ENCODE measurements around the gene PLA2G4E.

The PLA2G4E gene

GRCh38 chr15:41951571-41951970, 69.3 kb downstream of the PLA2G4E start:
- DNase-seq, result no peak

GRCh38 chr15:41950489-41950888, 70.4 kb downstream of the PLA2G4E start:
- DNase-seq, result no peak

DNA sequence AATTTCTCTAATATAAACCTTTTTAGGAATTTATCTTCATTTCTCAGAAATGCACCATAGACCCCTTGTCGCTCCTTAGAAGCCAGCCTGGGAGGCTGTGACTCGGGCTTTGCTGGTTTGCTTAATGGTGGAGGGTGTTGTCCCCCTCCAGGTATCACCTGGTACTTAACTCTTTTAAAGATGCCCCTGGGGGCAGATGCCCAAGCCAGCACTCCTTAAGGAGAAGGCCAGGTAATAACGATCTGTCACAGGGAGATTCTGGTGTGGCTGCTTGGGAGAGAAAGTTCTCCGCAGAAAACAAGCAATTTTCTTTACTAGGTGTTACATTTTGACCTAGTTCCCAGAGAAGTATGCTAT, 70.7 kb downstream of the PLA2G4E start:
- no peak for DNase-seq

DNA sequence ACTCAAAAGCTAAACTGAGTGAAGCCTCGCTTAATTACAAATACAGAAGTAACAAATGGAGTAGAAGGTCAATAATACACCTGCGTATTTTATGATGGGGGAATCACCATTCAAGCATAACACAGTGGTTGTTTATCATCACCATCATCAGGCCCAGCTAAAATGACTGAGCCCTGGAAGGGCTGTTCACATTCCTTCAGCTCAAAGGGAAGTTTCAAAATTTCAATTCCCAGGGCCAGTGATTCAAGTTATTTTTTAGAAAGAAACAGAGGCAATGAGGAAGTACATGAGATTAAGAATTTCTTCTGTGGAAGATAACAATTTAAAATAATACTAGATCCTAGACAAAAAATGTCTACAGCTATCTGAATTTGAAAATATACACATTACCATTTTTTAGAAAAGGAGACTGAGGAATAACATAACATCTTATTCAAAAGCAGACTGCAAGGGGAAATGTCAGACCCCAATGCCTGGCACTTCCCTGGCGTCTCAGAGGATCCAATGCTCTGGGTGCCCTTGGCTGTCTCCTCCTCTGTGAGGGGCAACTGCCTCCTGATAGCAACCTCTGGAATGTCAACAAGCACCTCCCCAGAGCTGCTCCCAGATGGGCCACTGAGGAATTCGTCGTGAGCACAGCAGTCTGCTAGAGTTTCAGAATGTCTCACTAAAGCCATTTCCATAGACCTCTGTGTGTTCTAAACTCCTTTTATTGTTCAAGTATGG, 71.3 kb downstream of the PLA2G4E start:
- DNase-seq, result no peak

DNA sequence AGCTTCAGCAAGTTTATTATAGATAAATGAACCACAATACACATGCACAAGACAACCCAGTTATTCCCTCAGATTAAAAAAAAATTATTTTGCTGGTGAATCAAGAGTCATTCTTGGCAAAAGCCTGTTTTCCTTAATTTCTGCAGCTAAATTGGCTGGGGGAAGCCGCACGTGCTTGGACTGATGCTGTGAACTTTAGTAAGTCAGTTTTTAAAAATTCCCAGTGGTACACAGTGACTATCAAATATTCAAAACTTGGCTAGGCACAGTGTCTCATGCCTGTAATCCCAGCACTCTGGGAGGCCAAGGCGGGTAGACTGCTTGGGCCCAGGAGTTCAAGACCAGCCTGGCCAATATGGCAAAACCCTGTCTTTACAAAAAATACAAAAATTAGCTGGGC, 72.4 kb downstream of the PLA2G4E start:
- DNase-seq, result no peak

- DNase-seq, result no peak
Measured at GRCh38 chr15:41946970-41947369, 73.9 kb downstream of the PLA2G4E start.

DNA sequence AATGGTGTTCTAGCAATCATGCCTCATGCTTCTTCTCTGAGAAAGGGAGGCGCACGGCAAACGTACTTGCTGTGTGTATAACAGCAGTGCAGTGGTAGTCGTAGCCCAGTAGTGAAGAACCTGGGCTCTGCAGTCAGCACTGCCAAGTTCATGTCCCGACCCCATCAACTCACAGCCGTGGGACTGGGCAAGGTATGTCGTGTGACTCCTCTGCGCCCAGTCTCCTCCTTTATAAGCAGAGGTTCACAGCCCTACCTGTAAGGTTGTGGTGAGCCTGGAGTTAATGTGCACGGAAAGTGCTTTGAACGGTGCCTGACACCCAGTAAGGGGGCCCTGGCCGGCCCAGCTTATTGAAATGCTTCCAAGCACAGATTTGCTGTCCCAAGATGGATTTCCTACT, 75.1 kb downstream of the PLA2G4E start:
- DNase-seq, result no peak

- DNase-seq, result no peak
Measured at GRCh38 chr15:41945221-41945620, 75.6 kb downstream of the PLA2G4E start.

- no peak for DNase-seq
Measured at GRCh38 chr15:41944313-41944940, 76.4 kb downstream of the PLA2G4E start.

GRCh38 chr15:41943543-41944312, 77.1 kb downstream of the PLA2G4E start:
- DNase-seq, result no peak

- DNase-seq, result no peak
Measured at GRCh38 chr15:41942886-41943285, 78.0 kb downstream of the PLA2G4E start.

DNA sequence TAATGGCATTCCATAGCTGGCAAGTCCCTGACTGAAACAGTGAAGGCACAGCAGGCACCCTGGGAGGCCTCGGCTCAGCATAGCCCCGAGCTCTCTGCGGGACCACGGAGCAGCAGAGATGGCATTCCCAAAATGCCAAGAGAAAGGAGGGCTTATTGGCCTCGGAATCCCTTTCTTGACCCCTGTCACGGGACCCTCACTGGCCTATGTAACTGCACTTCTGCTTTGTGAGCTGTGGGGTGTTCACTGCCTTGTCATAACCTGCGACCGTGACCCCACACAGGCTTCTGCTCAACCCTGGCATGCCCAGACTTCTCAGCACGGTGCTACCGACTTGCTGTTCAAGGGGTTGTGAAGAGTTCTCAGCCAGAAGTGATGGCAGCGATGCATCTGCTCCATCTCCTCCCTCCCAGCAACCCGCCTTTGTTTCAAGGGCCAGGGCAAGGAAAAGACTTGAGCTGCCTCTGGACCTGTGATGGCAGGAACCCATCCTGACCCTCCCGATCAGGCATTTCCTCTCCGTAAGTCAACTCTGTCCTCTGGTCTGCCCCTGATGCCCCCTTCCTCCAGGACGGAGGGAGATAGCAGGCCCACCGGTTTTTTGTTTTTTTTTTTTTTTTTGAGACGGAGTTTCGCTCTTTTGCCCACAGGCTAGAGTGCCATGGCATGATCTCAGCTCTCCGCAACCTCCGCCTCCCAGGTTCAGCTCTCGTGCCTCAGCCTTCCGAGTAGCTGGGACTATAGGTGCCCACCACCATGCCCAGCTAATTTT, 79.0 kb downstream of the PLA2G4E start:
- no peak for DNase-seq

DNA sequence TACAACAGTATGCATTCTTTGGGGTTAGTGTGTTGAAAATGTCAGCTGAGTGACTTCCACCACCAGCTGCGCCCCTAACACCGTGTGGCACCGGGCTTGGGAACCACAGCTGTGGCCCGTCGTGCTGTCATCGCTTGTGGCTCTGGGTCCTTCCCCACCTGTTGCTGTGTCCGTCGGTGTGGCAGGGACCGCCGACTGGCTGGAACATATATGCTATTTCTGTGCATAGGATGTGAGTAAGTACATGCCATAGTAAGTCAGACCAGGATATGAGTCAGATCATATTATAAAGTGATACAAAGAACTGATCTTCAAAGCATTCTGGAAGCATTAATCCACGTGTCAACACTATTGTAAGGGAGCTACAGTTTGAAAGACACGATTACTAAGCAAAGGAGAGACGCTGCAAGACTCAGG, 80.4 kb downstream of the PLA2G4E start:
- DNase-seq, result peak; percentile 60

DNA sequence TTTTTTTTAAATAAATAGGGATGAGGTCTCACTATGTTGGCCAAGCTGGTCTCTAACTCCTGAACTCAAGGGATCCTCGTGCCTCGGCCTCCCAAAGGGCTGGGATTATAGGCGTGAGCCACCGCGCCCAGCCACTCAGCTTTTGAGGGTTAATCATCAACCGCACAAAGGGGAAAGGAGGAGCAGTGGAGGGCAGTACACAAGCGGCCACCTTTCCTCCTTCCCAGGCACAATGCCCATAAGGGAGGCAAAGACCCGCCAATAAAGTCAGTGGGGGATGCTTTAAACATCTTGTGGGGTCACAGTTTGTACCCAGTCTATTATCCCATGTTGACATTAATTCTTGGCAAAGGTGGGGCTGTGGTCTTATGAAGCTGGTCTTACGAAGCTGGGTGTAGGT, 80.9 kb downstream of the PLA2G4E start:
- no peak for DNase-seq

DNA sequence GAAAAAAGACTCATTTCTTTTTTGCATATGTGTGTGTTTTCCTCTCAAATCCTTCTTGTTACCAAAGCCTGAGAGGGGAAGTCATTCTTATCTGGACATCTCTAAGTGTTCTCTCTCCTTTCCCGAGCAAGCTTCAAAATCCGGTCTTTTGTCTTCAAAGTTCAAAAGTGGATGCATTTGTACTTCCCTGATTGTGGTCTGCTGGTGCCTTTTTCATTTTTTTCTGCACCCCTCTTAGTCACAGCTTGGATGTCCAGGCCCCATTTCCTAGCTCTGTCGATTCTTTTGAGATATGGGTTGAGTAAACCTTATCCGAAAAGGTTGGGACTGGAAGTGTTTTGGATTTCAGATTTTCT, 83.3 kb downstream of the PLA2G4E start:
- DNase-seq, result no peak

- peak; percentile 85 for DNase-seq
Measured at GRCh38 chr15:41936649-41937567, 83.9 kb downstream of the PLA2G4E start.

GRCh38 chr15:41936155-41936554, 84.7 kb downstream of the PLA2G4E start:
- DNase-seq, result no peak

DNA sequence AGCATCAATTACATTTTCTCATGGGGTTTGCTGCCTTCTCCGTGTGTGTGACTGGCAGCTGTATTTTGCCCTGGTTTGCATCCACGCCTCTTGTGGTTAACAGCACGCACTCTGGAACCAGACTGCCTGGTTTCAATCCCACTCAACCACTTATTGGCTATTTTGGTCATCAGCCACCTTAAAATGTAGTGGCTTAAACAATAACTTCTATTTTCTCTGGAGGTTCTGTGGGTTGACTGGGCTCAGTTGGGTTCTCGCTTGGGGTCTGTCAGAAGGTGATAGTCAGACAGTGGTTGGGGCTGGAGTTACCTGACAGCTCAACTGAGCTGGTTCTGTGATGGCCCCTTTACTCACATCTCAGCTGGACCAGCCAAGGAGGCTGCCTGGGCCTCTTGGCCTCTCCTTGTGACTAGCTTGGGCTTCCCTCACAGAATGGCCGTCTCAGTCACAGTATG, 85.2 kb downstream of the PLA2G4E start:
- DNase-seq, result no peak

GRCh38 chr15:41934843-41935242, 86.0 kb downstream of the PLA2G4E start:
- peak; percentile 89 for DNase-seq

GRCh38 chr15:41933771-41934170, 87.1 kb downstream of the PLA2G4E start:
- DNase-seq, result peak; percentile 46

DNA sequence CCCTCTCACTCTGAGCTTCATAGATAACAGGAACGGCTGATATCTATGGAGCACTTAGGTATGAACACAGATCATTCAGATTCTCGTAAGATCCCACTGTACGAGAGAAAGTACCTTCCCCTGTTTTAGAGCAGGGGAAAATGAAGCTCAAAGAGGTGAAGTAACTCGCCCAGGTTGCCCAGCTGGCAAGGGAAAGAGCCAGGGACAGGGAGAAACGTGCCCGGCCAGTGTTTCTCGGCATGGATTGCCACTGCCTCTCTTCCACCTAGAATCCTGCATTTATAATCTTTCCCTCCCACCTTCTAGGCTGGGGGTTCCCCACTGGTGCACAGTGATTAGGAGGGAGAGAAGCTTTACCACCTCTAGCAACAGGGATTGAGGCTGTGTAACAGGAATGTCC, 87.5 kb downstream of the PLA2G4E start:
- no peak for DNase-seq

Data from CD4-positive, alpha-beta T cell treated with Interleukin-6 for 4 hours (primary cell).